Measurements from ENCODE around the gene INF2. TPM values are rescaled to one million over a fixed set of nuclear protein-coding genes. Genes with fewer than 3 reads are reported as not detected.

Gene INF2
- total RNA-seq, 1 donor from 2014 or later = 69.2 TPM

DNA sequence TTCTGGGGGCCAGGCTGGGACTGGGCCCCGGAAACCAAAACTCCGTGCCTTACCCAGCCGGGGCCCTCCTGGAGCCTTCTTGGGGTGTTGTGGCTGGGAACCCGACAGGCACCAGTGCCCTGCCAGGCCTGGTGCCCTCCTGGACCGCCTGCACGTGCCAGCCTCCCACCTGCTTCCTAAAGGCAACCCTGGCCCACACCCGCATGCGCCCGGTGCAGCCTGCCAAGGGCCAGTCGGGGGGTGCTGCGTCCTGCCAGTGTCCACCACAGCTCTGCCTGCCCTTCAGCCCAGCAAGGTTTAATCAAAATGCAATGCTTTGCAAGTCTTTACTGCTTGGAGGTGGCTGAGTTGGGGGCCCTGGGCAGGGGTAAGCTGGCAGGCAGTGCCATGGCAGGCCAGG, 29.5 kb downstream of the INF2 start:
- TF ChIP-seq, protein P1, sequence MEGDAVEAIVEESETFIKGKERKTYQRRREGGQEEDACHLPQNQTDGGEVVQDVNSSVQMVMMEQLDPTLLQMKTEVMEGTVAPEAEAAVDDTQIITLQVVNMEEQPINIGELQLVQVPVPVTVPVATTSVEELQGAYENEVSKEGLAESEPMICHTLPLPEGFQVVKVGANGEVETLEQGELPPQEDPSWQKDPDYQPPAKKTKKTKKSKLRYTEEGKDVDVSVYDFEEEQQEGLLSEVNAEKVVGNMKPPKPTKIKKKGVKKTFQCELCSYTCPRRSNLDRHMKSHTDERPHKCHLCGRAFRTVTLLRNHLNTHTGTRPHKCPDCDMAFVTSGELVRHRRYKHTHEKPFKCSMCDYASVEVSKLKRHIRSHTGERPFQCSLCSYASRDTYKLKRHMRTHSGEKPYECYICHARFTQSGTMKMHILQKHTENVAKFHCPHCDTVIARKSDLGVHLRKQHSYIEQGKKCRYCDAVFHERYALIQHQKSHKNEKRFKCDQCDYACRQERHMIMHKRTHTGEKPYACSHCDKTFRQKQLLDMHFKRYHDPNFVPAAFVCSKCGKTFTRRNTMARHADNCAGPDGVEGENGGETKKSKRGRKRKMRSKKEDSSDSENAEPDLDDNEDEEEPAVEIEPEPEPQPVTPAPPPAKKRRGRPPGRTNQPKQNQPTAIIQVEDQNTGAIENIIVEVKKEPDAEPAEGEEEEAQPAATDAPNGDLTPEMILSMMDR (IDR thresholded peaks at IDR 0.05; ENCODE audit: unreplicated experiment) = no peak
- no peak for DNase-seq (ENCODE audit: low spot score, unreplicated experiment)
- Mint-ChIP-seq H3K9me3 (ENCODE audit: low read depth) (no peaks in the 10 kb centered on the region), H3K27me3 (no peaks in the 10 kb centered on the region), H3K4me1 (ENCODE audit: low read depth) (peaks cover 3% of the 10 kb centered on the region), H3K4me3 (ENCODE audit: low read depth) (no peak overlapping the region), H3K27ac (no peak overlapping the region), H3K36me3 (ENCODE audit: insufficient read depth) (peaks cover 7% of the 10 kb centered on the region)

DNA sequence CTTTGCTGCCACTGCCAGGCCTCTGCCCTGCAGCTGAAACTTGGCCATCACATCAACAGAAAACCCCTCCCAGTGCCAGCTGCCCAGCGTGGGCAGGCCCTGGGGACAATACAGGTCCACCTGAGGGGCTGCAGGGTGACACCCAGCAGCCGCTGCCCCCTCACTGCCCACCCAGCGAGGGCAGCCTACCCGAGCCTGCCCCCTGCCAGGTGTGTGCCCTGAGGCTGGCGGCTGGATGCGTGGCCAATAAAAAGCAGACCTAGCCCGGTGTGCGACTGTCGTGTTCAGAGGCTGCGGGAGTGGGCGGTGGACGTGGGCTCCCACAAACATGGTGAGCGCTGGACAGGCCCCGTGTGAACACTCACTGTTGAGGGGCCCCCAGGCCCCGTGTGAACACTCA, 29.9 kb downstream of the INF2 start:
- Mint-ChIP-seq H3K4me1 (ENCODE audit: low read depth) (peaks cover 3% of the 10 kb centered on the region), H3K9me3 (ENCODE audit: low read depth) (no peaks in the 10 kb centered on the region), H3K27ac (no peak overlapping the region), H3K4me3 (ENCODE audit: low read depth) (no peak overlapping the region), H3K27me3 (no peaks in the 10 kb centered on the region), H3K36me3 (ENCODE audit: insufficient read depth) (peaks cover 6% of the 10 kb centered on the region)
- TF ChIP-seq, protein P1 (IDR thresholded peaks at IDR 0.05; ENCODE audit: unreplicated experiment) = no peak
- no peak for DNase-seq (ENCODE audit: low spot score, unreplicated experiment)

DNA sequence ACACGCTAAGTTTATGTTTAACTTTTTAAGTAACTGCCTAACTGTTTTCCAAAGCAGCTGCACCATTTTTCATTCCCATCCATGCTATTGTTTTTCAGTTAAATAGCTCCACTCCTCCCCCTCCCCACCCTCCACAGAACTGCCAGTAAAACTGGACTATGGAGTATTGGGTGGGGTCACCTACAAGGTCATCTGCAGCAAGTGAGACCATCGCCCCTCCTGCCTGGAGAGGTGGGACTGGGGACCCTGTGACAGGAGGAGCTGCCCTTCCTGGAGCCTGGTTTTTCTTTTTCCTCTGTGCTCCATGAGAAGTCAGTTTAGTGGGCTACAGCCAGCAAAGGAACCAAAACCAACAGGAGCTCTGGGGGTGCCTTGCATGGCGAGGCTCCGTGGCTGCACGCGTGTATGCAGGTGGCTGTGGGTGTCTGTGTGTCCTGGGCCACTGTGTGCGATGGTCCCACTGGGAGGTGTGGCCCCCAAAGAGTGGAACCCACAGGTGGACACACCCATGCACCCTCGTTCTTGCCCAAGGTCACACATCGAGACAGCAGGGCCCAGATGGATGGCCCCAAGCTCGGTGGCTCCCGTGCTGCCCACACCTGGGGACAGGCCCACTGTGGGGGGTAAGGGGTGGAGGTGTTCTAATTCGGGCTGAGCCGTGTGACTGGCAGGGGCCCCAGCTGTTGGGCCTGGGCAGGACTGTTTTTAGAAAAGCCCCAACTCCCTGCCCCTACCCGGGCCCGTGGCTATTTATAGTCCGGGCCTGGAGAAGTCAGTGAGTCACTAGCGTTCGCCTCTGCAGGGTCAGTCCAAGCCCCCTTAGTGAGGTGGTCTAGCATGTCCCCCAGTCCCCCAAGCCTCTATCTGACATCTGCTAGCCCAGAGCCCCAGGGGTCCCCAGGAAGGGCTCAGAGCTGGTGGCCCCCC, 32.4 kb downstream of the INF2 start:
- H3K4me1 Mint-ChIP-seq (ENCODE audit: low read depth) = peaks cover 6% of the 10 kb centered on the region
- TF ChIP-seq, protein P1 (IDR thresholded peaks at IDR 0.05; ENCODE audit: unreplicated experiment) = no peak
- H3K36me3 Mint-ChIP-seq (ENCODE audit: insufficient read depth) = peaks cover 4% of the 10 kb centered on the region
- no peak for DNase-seq (ENCODE audit: low spot score, unreplicated experiment)
- no peaks in the 10 kb centered on the region for H3K9me3 Mint-ChIP-seq (ENCODE audit: low read depth)
- H3K27me3 Mint-ChIP-seq = no peaks in the 10 kb centered on the region
- no peak overlapping the region for H3K27ac Mint-ChIP-seq
- H3K4me3 Mint-ChIP-seq (ENCODE audit: low read depth) = no peak overlapping the region

DNA sequence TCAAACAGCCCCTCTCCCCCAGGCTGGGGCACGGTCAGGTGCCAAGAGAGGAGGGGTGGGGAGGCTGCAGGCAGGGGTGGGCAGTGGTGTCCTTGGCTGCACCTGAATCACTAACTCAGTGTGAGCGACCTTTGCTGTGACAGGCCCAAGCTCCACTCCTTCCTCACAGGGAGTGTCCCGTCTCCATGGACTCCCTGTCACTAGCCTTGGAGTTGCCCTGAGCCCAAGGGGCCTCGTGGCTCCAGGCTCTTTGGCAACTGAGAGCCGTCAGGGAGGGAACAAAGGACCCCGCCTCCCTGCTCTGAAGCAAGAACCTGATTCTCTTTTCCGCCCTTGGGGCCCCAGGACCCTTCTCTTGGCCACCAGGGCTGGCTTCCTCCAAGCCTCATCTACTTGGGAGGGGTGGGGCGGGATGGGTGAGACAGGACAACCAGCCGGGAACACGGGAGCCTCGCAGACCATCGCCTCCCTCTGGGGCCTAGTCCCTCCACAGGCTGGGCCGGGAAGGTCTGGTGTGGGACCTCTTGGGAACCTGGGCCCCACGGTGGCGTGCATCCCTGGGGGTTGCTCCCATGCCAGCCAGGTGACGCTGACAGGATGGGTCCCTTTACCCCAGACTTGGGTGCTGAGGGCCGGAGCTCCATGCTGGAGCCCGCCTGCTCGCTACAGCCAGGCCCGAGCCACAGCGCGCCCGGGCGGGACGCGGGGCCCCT, 33.7 kb downstream of the INF2 start:
- DNase-seq (ENCODE audit: low spot score, unreplicated experiment) = no peak
- H3K27me3 Mint-ChIP-seq = peaks cover 8% of the 10 kb centered on the region
- TF ChIP-seq, protein P1 (IDR thresholded peaks at IDR 0.05; ENCODE audit: unreplicated experiment) = no peak
- no peaks in the 10 kb centered on the region for H3K36me3 Mint-ChIP-seq (ENCODE audit: insufficient read depth)
- no peak overlapping the region for H3K27ac Mint-ChIP-seq
- H3K9me3 Mint-ChIP-seq (ENCODE audit: low read depth) = no peaks in the 10 kb centered on the region
- peaks cover 5% of the 10 kb centered on the region for H3K4me1 Mint-ChIP-seq (ENCODE audit: low read depth)
- no peak overlapping the region for H3K4me3 Mint-ChIP-seq (ENCODE audit: low read depth)

DNA sequence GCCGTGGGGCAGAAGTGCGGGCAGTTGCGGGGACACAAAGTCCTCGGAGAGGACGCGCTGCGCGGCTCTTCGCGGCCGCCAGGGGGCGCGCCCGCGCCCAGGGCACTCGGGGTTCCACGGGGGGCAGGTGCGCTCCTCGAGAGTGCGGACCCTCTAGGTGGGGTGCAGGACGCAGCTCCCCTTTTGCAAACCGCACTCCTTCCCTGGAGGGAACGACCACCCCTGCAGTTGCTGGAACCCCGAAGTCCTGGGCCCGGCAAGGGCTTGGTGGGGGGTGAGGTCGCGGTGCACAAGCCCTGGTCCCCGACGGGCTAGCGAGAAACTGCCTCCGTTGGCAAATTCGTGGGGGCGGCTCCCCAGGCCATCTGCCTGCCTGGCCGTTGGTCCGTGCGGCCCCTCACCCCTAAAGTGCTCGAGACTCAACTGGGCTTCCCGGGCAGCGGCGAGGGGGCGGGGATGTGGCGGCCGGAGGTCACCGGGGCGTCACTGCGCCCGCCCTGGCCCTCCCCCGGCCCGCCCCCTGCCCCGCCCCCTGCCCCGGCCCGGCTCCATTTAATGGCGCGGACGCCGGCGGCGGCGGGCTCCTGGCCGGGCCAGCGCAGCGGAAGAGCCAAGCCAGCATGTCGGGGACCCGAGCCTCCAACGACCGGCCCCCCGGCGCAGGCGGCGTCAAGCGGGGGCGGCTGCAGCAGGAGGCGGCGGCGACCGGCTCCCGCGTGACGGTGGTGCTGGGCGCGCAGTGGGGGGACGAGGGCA, 34.4 kb downstream of the INF2 start, which contains the start of gene ADSS1:
Gene ADSS1 (plus strand): TSS at position 579 of the 756 bp plus-strand sequence. CDS start 42 bp downstream, at position 621.
- Mint-ChIP-seq H3K9me3 (ENCODE audit: low read depth) (no peaks in the 10 kb centered on the region), H3K4me1 (ENCODE audit: low read depth) (peaks cover 5% of the 10 kb centered on the region), H3K27me3 (peaks cover 10% of the 10 kb centered on the region), H3K4me3 (ENCODE audit: low read depth) (peak within 1 kb of the TSS; percentile 60), H3K27ac (no peak within 1 kb of the TSS), H3K36me3 (ENCODE audit: insufficient read depth) (no peaks in the 10 kb centered on the region)
- TF ChIP-seq, protein P1 (IDR thresholded peaks at IDR 0.05; ENCODE audit: unreplicated experiment) = peak; percentile 93
- DNase-seq (ENCODE audit: low spot score, unreplicated experiment) = no peak
